ENCODE results near the gene APH1B.
A peak's percentile ranks its signal among the peaks of the same experiment; 100 is the strongest.
"Not testable (repeated sequence)": the region's sequence is repeated elsewhere in the genome, so short reads cannot be mapped to it uniquely, and the experiment has no call there.

The APH1B gene

GRCh38 chr15:63320446-63320845, 43.0 kb downstream of the APH1B start:
- WGBS, result 100% methylated on average over 1 of the region's 10 CpGs
- not testable (repeated sequence) for H2BK5ac ChIP-seq (ENCODE audit: low read depth, low read length, poor library complexity, severe bottlenecking); H3K27me3 ChIP-seq (ENCODE audit: control insufficient read depth in 1 of 2, insufficient read depth in 1 of 2, low read length in 2 of 2); H2BK12ac ChIP-seq (ENCODE audit: low read length in 2 of 2); H3K9me3 ChIP-seq (ENCODE audit: control insufficient read depth, low read length); H2BK15ac ChIP-seq (ENCODE audit: low read depth, poor library complexity, severe bottlenecking); DNase-seq; H4K8ac ChIP-seq (ENCODE audit: low read length); H3K4ac ChIP-seq (ENCODE audit: low read depth in 1 of 2, low read length in 2 of 2); H3K79me1 ChIP-seq (replicated peaks; ENCODE audit: low read length, poor library complexity, severe bottlenecking); H2BK120ac ChIP-seq (ENCODE audit: low read depth, low read length); H3K27ac ChIP-seq (ENCODE audit: low read length, poor library complexity, severe bottlenecking); H3K4me1 ChIP-seq (ENCODE audit: control insufficient read depth, insufficient read depth, low read depth, low read length); H2AFZ ChIP-seq (ENCODE audit: low read depth, low read length); H2AK5ac ChIP-seq (ENCODE audit: low read length, severe bottlenecking); H3K23ac ChIP-seq (ENCODE audit: low read length in 2 of 2); H3K4me3 ChIP-seq (ENCODE audit: insufficient read depth in 1 of 2, low read depth in 1 of 2, low read length in 2 of 2); H4K91ac ChIP-seq (ENCODE audit: low read length); H3K4me2 ChIP-seq (ENCODE audit: low read length, poor library complexity, severe bottlenecking); H3K18ac ChIP-seq (ENCODE audit: low read depth in 1 of 2, low read length in 2 of 2); H3K9ac ChIP-seq (ENCODE audit: low read length); H3K14ac ChIP-seq (ENCODE audit: low read length in 2 of 2)
- peaks cover 0 to 19% of the 10 kb centered on the region in 2 experiments for H3K36me3 ChIP-seq (ENCODE audit: control insufficient read depth in 1 of 2, insufficient read depth in 2 of 2, low read depth in 1 of 2, low read length in 2 of 2)

GRCh38 chr15:63320981-63321380, 43.6 kb downstream of the APH1B start:
- peaks cover 3 to 24% of the 10 kb centered on the region in 2 experiments for H3K36me3 ChIP-seq (ENCODE audit: control insufficient read depth in 1 of 2, insufficient read depth in 2 of 2, low read depth in 1 of 2, low read length in 2 of 2)
- H2BK5ac ChIP-seq (ENCODE audit: low read depth, low read length, poor library complexity, severe bottlenecking); H4K91ac ChIP-seq (ENCODE audit: low read length); H3K4me2 ChIP-seq (ENCODE audit: low read length, poor library complexity, severe bottlenecking); H3K9me3 ChIP-seq (ENCODE audit: control insufficient read depth, low read length); H3K4ac ChIP-seq (ENCODE audit: low read depth in 1 of 2, low read length in 2 of 2); H3K18ac ChIP-seq (ENCODE audit: low read depth in 1 of 2, low read length in 2 of 2); H3K23ac ChIP-seq (ENCODE audit: low read length in 2 of 2); H2BK12ac ChIP-seq (ENCODE audit: low read length in 2 of 2); H3K14ac ChIP-seq (ENCODE audit: low read length in 2 of 2); H3K27me3 ChIP-seq (ENCODE audit: control insufficient read depth in 1 of 2, insufficient read depth in 1 of 2, low read length in 2 of 2); H2AK5ac ChIP-seq (ENCODE audit: low read length, severe bottlenecking); H3K79me1 ChIP-seq (replicated peaks; ENCODE audit: low read length, poor library complexity, severe bottlenecking); H3K4me1 ChIP-seq (ENCODE audit: control insufficient read depth, insufficient read depth, low read depth, low read length); H3K4me3 ChIP-seq (ENCODE audit: insufficient read depth in 1 of 2, low read depth in 1 of 2, low read length in 2 of 2); H2AFZ ChIP-seq (ENCODE audit: low read depth, low read length); H3K9ac ChIP-seq (ENCODE audit: low read length); H2BK120ac ChIP-seq (ENCODE audit: low read depth, low read length); H3K27ac ChIP-seq (ENCODE audit: low read length, poor library complexity, severe bottlenecking); H4K8ac ChIP-seq (ENCODE audit: low read length); H2BK15ac ChIP-seq (ENCODE audit: low read depth, poor library complexity, severe bottlenecking); DNase-seq: not testable (repeated sequence)
- WGBS, result 98% methylated on average over 7 of the region's 11 CpGs

DNA sequence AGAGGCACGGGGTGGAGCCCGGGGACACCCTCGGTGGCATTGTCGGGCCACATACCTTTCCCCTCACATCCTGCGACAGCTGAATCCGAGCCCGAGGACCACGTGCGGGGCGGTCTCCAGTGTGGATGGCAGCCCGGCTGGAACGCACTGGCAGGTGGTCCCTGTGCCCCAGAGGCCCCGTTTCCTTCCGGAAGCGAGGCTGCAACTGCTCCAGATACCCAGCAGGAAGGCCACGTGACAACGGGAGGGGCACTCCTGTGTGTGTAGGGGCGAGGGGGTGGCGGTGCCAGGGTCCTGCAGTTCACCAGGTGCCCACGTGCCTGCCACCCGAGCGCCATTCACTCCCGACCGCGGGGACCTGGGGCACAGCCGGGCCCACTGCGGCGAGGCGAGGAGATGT, 44.1 kb downstream of the APH1B start:
- Histone ChIP-seq H3K18ac (ENCODE audit: low read depth in 1 of 2, low read length in 2 of 2) (no peak overlapping the region), H3K79me1 (replicated peaks; ENCODE audit: low read length, poor library complexity, severe bottlenecking) (no peaks in the 10 kb centered on the region), H3K4me3 (ENCODE audit: insufficient read depth in 1 of 2, low read depth in 1 of 2, low read length in 2 of 2) (no peak overlapping the region), H3K4ac (ENCODE audit: low read depth in 1 of 2, low read length in 2 of 2) (no peak overlapping the region), H3K9ac (ENCODE audit: low read length) (no peak overlapping the region), H4K8ac (ENCODE audit: low read length) (no peak overlapping the region), H4K91ac (ENCODE audit: low read length) (no peak overlapping the region), H2BK12ac (ENCODE audit: low read length in 2 of 2) (peak overlapping the region in 1 of 2 experiments; percentile 7), H2BK15ac (ENCODE audit: low read depth, poor library complexity, severe bottlenecking) (no peak overlapping the region), H3K27me3 (ENCODE audit: control insufficient read depth in 1 of 2, insufficient read depth in 1 of 2, low read length in 2 of 2) (no peaks in the 10 kb centered on the region), H2BK120ac (ENCODE audit: low read depth, low read length) (no peak overlapping the region), H3K9me3 (ENCODE audit: control insufficient read depth, low read length) (no peaks in the 10 kb centered on the region), H3K14ac (ENCODE audit: low read length in 2 of 2) (peak overlapping the region in 1 of 2 experiments; percentile 44), H2BK5ac (ENCODE audit: low read depth, low read length, poor library complexity, severe bottlenecking) (no peak overlapping the region), H2AFZ (ENCODE audit: low read depth, low read length) (no peak overlapping the region), H3K27ac (ENCODE audit: low read length, poor library complexity, severe bottlenecking) (no peak overlapping the region), H3K4me1 (ENCODE audit: control insufficient read depth, insufficient read depth, low read depth, low read length) (peaks cover 7% of the 10 kb centered on the region), H3K23ac (ENCODE audit: low read length in 2 of 2) (no peak overlapping the region), H2AK5ac (ENCODE audit: low read length, severe bottlenecking) (no peak overlapping the region), H3K36me3 (ENCODE audit: control insufficient read depth in 1 of 2, insufficient read depth in 2 of 2, low read depth in 1 of 2, low read length in 2 of 2) (peaks cover 4 to 29% of the 10 kb centered on the region in 2 experiments), H3K4me2 (ENCODE audit: low read length, poor library complexity, severe bottlenecking) (no peak overlapping the region)
- 97% methylated on average over 26 of the region's 29 CpGs for WGBS
- no peak for DNase-seq

DNA sequence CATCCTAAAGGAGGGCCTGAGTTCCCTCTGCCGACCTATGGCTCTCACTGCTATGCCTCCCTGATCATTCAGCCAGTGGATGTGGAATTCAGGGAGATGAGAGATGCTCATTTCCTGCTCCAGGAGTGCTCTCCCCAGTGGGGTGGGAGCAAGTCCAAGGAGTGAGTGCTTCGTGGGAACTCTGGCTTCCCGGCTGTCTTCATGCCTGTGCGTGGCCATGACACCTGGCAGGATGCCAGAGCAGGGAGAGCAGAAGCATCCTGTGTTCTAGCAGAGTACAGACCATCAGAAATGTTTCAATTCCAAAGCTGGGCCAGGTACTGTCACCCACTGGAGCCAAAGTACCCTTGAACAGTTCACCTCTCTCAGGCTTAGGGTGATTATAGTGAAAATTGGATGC, 45.1 kb downstream of the APH1B start:
- Histone ChIP-seq H2AFZ (ENCODE audit: low read depth, low read length) (no peak overlapping the region), H3K27ac (ENCODE audit: low read length, poor library complexity, severe bottlenecking) (no peak overlapping the region), H3K23ac (ENCODE audit: low read length in 2 of 2) (no peak overlapping the region), H3K4ac (ENCODE audit: low read depth in 1 of 2, low read length in 2 of 2) (no peak overlapping the region), H2BK15ac (ENCODE audit: low read depth, poor library complexity, severe bottlenecking) (no peak overlapping the region), H2BK12ac (ENCODE audit: low read length in 2 of 2) (no peak overlapping the region), H2BK120ac (ENCODE audit: low read depth, low read length) (no peak overlapping the region), H3K18ac (ENCODE audit: low read depth in 1 of 2, low read length in 2 of 2) (peak overlapping the region in 1 of 2 experiments; percentile 11), H3K4me2 (ENCODE audit: low read length, poor library complexity, severe bottlenecking) (no peak overlapping the region), H3K4me1 (ENCODE audit: control insufficient read depth, insufficient read depth, low read depth, low read length) (peaks cover 7% of the 10 kb centered on the region), H3K79me1 (replicated peaks; ENCODE audit: low read length, poor library complexity, severe bottlenecking) (no peaks in the 10 kb centered on the region), H2BK5ac (ENCODE audit: low read depth, low read length, poor library complexity, severe bottlenecking) (no peak overlapping the region), H3K9me3 (ENCODE audit: control insufficient read depth, low read length) (no peaks in the 10 kb centered on the region), H3K14ac (ENCODE audit: low read length in 2 of 2) (no peak overlapping the region), H3K27me3 (ENCODE audit: control insufficient read depth in 1 of 2, insufficient read depth in 1 of 2, low read length in 2 of 2) (no peaks in the 10 kb centered on the region), H3K36me3 (ENCODE audit: control insufficient read depth in 1 of 2, insufficient read depth in 2 of 2, low read depth in 1 of 2, low read length in 2 of 2) (peaks cover 4 to 39% of the 10 kb centered on the region in 2 experiments), H3K4me3 (ENCODE audit: insufficient read depth in 1 of 2, low read depth in 1 of 2, low read length in 2 of 2) (no peak overlapping the region), H4K91ac (ENCODE audit: low read length) (no peak overlapping the region), H4K8ac (ENCODE audit: low read length) (no peak overlapping the region), H2AK5ac (ENCODE audit: low read length, severe bottlenecking) (no peak overlapping the region), H3K9ac (ENCODE audit: low read length) (no peak overlapping the region)
- WGBS, result 61% methylated on average over 4 of the region's 4 CpGs
- DNase-seq, result peak; percentile 41
